ENCODE data around the gene STK24.

STK24 gene

DNA sequence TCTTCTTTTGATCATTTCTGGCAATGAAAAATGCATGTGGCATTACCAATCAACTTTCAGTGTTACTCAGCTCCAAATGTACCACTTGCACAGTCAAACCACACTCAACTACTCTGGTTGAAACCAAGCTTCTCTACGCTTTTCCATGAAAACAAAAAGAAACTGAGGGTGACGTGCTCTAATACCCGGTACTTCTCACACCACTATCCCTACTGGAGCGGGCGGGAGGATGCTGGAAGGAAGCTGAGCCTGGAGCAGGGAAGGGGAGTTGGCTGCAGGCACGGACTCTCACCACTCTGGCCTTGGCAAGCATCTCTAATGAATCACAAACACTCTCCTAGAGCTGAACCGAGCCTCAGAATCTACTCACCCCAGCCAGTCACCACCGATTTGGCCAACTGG is 48.2 kb downstream of the STK24 start:
- DNase-seq, result no peak

DNA sequence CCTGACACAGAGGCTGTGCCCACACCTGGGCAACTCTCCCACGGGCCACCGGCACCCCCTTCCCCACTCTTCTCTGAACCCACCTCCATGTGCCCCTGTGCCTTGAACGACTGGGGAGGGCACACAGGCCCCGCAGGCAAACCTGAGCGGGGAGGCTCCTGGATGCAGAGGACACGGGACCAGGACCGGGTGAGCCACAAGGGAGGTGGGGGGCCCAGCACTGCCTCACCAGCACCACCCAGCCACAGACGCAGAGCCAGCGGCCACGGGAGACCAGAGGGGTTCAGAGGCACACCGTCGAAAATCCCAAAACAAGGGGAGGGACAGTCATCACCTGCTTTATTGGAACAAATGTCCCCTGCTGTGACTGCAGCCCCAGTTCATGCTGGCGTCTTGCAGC is 49.4 kb downstream of the STK24 start:
- no peak for DNase-seq

DNA sequence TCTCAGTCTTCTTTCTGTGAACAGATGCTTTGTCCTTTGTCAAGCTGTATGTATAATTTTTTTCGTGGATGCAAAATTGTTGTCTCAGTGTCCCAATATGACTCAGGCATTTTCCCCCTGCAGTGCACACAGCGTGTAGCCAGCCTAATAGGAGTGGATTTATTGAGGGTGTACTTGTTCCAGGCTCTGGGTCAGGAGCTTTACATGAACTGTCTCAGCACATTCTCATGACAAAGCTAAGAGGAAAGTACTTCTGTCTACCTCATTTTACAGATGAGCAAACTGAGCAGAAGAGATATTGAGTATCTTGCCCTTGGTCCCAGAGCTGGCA is 50.8 kb downstream of the STK24 start:
- no peak for DNase-seq

DNA sequence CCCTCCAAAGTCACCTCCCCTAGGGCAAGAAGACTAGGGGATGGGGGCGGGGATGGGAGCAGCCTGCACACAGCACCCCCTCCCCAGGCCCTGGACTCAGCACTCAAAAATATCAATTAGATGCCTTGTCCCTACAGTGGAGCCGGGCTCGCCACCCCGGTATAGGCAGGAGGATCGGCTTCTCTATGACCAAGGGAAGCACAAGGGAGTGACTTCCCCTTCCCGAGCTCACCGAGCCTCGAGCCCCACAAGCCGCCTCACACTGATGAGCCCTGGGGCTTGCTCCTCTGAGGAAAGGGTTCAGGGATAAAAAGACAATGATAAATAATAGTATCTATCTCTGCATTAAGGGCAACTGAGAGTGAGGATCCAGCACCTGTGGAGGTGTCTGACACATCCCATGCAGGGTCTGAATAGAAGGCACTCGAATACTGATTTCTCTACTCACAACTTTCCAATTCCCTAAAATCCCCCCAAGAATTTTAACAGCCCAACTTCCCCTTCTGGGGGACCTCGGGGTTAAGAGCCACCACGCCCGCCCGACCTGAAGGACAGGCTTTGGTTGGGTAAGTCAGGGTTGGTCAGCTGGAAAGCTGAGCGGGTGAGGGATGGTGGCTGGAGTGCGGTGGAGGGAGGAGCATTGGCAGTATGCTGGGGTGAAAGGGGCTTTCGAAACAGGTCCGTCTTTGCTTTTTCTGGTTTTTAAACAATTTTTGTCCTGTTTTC is 51.3 kb downstream of the STK24 start:
- no peak for DNase-seq

DNA sequence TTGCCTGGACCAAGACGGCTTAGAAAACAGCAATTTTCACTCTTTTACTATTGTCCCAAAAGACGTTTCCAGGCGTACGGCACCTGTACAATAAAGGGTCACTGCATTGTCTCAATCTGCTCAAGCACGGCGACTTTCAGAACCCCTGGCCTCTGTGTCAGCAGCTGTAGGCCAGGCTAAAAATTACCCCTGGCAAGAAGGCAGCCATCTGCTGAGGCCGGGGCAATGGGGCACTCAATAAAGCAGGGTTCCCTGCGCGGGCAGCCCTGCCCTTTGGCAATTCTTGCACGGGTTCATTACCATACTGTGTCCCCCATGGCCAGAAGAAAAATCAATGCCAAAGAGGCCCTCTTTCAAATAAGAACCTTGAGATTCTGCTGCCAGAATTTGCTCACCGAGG is 52.1 kb downstream of the STK24 start:
- DNase-seq, result no peak

DNA sequence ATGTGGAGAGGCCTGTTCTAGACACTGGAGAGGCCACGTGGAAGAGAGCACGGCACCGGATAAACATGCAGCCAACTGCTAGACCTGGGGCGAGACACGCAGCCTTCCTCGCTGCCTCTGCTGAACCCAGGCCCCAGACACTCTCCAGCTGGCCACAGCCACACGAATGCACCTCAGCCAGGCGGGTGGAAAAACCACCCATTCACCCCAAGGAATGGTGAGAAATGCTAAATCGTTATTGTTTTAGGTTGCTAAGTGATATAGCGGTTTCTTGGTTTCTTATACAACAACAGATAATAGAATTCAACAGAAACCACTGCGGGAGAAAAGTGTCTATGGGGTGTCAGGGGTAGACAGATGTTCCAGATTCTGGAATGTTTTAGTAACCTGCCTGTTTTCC is 52.5 kb downstream of the STK24 start:
- no peak for DNase-seq

DNA sequence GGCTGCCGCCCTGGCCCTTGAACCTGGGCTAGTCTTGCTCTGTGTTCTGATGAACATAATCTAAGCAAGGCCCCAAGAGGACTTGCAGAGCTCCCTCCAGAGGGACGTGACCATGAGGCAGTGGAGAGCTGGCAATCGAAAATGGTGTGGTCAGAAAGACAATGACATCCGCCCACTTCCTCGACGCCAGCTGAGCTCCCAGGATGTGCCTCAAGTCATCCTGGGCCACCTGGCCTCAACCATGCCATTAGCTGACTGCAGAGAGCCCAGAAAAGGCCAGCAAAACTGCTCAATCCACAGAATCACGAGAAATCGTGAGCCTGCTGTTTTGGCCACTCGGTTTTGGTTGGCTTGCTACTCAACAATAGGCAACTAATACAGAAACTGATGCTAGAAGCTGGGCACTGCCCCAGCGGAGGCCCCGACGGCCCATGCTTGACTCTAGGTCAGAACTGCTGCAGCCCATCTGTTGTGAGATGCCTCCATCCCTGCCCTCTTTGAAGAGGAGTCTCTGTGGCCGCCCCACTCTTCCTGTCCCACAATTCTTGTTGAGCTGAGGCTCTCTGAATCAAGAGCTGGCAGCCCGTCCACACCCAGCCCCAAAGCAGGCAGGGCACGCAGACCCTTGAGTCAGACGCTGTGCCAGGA is 53.3 kb downstream of the STK24 start:
- DNase-seq, result no peak

DNA sequence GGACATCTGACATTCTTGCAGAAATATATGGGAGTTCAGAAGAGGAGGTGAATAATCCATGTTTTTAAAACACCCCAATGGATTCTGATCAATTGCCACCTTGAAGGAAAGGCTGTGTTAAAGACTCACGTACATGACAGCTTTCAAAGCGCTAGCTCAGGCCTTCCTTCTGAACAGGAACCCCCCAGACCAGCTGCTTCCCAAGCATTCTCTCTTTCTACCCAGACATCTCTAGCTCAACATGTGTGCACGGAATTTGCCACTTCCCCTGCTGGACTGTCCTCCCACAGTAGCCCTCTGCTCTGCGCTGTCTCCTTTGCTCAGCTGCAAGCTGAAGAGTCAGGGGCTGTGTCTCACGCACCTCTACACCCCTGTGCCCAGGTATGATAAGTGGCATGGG is 54.5 kb downstream of the STK24 start:
- no peak for DNase-seq

DNA sequence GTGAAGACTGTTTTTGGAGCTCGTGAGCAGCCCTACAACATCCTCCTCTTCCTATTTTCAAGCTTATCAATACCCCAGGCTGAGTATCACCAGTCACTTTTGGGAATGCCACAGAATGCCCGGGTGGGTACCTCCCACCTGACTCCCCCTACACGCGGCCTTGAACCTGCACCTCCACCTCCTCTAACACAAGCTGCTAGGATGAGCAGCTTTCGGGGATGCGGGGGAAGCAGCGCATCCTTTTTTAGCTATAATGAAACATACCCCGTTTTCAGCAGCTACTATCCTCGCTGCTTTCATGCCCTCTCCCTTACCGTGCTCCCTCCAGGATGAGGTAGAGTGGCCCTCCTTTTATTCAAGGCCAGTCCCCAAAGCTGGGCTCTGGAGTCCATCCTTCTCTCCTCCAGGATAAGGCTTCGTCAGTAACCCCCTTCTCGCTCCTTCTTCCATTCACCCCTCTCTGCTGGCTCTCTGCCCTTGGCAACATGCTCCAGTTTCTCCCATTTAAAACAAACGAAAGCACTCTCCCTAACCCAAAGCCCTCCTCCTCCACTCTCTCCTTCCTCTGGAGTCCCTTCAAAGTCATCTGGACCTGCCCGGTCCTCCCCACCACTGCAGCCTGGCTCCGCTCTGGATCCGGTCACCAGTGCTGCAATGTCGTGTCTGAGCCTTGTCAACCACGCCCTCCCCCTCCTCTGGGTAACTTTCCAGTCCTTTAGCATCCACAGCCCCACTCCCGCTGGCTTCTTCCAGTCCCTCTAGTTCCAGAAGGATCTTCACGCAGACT is 55.3 kb downstream of the STK24 start:
- DNase-seq, result no peak

DNA sequence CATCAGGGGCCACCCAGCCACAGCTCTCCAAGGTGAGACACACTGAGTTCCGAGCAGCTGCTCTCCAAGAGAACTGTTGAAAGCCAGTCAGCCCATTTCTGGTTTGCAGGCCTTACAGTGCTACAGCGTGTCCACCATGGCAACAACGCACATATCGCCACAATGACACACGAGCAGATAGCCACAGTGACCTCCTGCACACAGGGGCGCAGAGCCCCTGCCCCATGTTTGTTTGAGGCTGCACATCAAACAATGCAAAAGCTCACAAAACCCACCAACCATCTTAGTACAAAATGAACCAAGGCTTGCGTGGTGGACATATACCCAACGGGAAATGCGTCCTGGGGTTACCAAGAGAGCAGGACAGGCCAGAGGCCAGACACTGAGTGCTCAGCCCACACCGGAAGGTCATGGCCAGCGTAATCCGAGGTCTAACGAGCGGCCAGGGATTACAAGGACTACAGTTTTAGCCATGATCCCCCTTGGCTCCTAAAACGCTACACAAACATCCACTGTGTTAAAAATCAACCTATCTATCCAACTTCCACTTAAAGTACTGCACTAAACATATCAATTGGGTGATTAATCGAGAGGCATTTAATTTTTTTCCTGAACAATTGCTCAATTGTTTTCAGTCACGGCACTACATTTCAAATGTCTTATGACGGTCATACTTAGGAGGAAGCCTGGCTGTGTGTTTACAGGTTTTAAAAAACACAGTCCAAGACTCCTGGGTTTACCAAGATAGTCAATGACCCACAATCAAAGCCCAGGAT is 56.0 kb downstream of the STK24 start:
- no peak for DNase-seq

DNA sequence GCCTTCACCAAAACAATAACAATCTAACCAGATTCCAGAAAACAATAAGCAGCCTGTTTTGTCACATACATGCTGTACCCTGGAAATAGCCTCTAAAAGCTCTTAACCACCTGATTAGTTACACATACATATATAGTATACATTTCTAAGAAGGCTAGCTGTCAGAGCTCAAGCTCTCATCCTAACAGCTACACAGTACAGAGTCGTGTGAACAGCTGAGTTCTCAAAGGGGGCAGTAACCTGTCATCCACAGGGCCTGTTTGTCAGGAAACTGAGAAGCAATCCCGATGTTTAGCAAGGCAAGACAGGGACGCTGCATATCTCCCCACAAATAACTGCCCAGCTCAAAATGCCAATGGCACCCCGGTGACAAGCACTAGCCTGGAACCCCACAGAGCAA is 56.9 kb downstream of the STK24 start:
- DNase-seq, result no peak

DNA sequence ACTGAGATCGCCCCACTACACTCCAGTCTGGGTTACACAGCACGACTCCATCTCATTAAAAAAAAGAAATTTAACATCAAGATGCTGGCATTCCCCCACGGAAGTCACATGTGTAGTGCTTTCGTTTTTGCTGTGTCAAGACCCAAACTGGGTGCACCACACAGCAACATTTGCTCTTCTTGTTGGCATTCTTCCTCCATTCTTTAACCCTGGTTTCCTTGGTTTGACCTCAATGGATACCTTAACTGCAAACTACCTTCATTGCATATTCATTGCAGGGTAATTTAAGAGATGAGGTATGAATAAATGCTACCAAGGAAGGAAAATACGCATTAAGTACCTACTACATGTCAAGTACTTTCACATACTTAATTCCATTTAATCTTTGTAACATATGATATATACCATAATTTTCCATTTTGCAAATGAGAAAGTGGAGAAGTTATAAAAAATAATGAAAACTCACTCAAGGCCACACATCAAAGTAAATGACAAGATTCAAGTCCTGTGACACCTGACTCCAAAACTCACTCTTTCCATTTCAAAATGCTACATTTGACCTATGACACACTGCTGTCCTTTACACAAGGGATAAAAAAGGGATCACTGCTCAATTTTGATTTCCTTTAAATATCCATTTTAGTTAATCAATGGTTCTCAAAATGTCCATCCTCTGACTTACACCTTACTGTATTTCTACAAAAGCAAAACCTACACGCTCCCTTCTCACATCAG is 59.2 kb downstream of the STK24 start:
- DNase-seq, result peak; percentile 50

DNA sequence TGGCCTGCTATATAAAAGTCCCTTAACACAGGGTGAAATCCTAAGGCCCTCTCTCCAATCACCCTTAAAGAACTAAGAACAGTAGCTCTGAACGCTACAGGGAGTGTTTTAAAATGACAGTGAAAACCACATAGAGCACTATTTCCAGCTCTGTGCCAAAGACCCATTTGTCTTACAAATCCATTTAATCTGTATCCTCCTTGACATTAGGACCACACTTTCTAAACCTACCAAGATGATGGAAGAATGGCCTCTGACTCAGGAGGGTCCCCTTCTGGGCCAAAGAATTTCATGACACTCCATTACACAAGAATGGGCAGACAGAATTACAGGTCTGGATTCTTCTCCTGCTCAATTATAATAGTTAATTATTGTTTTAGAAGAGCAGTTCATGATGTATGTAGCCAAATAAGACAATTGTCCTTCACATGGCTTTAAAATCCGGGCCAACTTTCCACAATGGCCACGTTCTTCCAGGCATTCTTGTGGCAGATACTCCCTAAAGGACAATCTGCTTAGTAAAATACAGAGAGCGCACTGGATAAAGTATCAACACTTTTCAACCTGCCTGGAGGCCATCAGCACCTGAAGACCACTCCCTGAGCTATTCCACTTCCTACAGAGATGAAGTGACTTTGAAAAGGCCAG is 61.0 kb downstream of the STK24 start:
- DNase-seq, result no peak

DNA sequence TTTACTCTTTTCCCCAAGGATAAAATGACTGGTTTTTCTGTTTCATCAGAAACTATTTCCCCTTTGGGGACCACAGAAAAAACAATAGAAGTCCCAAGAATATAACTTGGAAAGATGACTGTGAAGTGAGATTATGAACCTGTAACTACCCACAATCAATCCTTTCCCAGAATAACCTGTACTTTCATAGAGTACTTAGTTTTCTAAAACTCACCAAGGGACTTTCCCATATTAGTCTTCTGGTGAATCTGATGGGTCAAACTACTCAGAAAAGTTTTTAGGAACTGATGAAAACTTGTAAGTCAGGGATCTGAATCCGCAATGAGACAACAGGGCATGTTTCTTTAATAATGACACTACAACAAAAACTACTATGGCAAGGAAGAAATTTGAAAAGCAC is 62.6 kb downstream of the STK24 start:
- no peak for DNase-seq

DNA sequence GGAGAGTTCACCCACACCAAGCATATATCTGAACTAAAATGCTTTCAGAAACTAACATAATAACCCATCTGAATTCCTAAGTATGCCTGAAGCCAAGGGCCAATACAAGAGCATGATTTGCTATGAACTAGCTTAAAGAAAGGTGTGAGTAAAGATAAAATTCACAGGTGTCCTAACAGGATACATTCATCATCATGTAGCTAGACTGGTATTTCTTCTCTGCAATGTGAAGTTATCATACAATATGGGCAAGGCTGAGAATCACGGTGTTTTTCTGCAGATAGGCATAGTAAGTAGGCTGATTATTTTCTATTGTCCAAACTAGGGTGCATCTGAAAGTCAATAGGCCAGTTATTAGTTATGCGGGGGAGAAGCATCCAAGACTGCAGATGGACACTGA is 63.1 kb downstream of the STK24 start:
- DNase-seq, result no peak

DNA sequence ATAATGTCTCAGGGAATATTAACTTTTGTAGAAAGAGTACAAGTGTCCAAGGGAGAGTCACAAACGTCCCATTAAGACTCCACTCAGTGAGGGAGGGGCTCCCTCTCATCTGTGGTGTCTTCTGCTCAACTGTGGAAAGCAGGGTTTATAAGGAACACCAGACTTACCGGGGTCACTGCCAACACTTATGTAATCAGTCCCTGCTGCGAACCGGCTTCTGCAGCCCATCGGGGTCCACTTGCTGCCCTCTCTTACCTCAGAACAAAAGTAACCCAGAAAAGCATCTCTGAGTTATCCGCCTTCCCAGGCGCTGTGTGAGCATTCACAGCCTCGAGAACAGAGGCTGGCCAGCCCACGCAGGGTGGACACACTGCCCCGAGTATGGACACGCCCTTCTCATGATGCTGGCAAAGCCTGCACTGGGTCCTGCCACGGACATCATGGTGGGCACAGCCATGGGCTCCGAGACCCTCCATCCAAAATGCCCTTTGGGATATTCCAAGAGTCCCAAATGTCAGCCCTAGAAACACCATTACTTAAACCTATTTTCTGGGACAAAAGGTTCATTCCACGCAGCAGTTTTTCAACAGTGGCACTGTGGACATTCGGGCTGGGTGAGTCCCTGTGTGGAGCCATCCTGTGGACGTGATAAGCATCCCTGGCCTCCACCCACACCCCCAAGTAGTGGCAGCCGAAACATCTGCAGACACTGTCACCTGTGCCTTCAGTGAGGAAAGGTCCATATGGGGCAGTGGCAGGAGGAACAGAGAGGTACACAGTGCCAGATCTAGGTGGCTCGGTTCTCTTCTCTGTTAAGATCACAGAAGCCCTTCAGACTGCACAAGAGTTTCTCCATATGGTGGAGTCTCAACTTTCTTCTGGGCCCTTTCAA is 63.9 kb downstream of the STK24 start:
- no peak for DNase-seq

DNA sequence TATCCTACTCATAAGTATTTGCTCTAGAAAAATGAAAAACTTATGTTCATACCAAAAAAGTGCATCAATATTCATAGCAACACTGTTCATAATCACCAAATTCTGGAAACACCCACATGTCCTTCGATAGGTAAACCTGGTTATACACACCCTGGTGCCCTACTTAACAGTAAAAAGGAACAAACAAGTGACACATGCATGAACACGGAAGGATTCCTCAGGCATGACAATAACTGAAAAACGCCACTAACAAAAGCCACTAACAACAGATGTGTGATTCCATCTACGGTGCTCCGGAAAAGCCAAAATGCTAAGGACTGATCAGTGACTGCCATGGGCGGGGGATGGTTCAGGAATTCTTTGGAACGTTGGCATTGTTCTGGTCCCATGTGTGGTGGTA is 65.5 kb downstream of the STK24 start:
- no peak for DNase-seq

DNA sequence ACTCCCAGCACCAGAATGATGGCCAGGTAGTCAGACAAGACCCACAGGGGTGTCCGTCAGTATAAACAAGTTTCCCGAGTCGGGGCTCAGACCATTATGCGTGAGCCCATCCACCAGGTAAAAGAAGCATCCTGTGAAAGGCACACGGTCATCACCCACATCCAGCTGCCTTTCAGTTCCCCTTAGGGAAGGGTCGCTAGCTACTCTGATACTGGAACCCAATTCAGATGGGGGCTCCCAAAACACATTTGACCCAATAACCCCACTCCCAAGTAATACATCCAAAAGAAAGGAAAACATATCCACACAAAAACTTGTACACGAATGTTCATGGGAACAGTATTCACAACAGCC is 66.8 kb downstream of the STK24 start:
- no peak for DNase-seq

DNA sequence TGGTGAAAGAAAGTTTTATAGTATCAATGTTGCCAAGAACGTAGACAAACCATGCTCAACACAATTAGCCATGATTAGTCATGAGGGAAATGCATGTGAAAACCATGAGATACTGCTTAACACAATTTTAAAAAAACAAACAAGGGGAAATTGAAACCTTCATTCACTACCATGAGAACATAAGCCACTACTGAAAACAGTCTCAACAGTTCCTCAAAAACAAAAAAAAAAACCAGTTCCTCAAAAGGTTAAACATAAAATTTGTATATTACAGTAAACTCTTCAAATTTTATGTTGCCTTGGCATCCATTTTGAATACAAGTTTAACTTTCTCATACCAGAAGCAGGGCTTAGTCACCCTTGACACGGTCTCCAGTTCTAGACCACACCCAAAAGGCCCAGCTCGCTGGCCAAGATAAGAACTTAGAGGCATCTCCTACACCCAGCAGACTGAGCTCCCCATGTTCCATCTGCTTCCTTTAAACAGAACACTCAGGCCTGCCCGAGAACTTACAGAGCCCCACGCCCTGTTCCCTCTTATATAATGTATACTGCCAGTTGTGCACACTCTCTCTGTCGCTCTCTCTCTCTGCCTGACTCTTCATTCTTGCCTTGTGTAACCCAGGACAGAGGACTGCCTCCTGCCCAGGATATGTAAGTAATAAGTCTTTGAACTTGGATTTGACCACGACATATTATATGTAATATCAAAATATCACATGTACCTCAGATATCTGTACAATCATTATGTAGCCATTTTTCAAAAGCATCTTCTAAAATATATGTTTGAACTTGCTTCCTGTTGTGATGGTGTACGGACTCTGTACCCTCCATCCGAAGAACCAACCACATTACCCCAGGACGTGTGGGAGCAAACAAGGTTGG is 67.4 kb downstream of the STK24 start:
- peak; percentile 59 for DNase-seq

DNA sequence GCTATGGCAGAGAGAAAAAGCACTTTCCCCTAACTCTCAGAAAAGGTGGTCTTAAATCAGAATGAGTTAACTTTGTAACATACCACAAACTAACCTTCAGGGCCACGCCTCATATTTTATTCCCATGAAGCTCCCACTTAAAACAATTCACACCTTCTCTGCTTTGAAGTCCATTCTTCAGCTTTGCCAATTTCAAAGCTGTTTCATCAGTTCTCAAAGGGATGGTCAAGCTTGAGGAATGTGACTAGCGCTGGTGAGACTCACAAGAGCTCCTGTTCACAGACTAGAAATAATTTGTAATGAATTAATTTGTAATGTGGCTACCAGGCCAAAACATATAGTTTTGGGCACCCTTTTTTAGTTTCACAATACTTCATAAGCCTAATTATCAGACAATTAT is 68.2 kb downstream of the STK24 start:
- DNase-seq, result no peak

Data from stimulated activated CD4-positive, alpha-beta T cell treated with anti-CD3 and anti-CD28 coated beads, Interleukin-4, amount 100 ng/mL, for 24 hours (primary cell).